Left ventricle myocardium inferior (tissue), 1 donor: ENCODE results near the gene URM1. TPM values are rescaled to one million over a fixed set of nuclear protein-coding genes. Genes with fewer than 3 reads are reported as not detected.

Experiments
- DNase-seq: peaks from one replicate; pipeline ENCODE4 v3.0.0-alpha.2; 2020
- H3K27ac ChIP-seq: fragments of 200-600 bp; replicated peaks from 2 replicates; pipeline ENCODE4 v1.8.0; 2021
- H3K27me3 ChIP-seq: fragments of 200-600 bp; 2 replicates; pipeline ENCODE4 v1.8.0; 2021; ENCODE audit warnings: low read depth
- H3K36me3 ChIP-seq: fragments of 200-600 bp; 2 replicates; pipeline ENCODE4 v1.8.0; 2021
- H3K4me1 ChIP-seq: fragments of 200-600 bp; 2 replicates; pipeline ENCODE4 v1.8.0; 2021
- H3K4me3 ChIP-seq: fragments of 200-600 bp; 2 replicates; pipeline ENCODE4 v1.8.0; 2021; ENCODE audit warnings: mild to moderate bottlenecking, moderate library complexity
- H3K9me3 ChIP-seq: fragments of 200-600 bp; replicated peaks from 2 replicates; pipeline ENCODE4 v1.8.0; 2021
- CTCF ChIP-seq: fragments of 200-600 bp; IDR thresholded peaks from 2 replicates; pipeline ENCODE4 v1.8.0; 2021; ENCODE audit warnings: antibody characterized with exemption, mild to moderate bottlenecking, borderline replicate concordance
- intact Hi-C: fragments of 100-400 bp; cut with micrococcal nuclease; formaldehyde crosslinking; loops from one replicate; pipeline ENCODE4 v1.11.0; 2022
- long read RNA-seq: library from polyadenylated mRNA; unstranded; transcript quantifications from one replicate; pipeline ENCODE4 v2.0.0, GENCODE V29; 2021
- total RNA-seq: library from RNA; stranded (reverse); fragmentation: NEBNext Ultra II Directional; extraction: Animal tissue kit (Norgen Biotek cat#: 25700); gene quantifications from one replicate; pipeline ENCODE4 v1.2.1, GENCODE V29; 2021
- donor health status: DM: no; HTN: yes; CAD: no; lungs with severe emphysema.

Gene URM1
- total RNA-seq: 57.0 TPM
- long read RNA-seq, transcript URM1-203 (5 exons, 2,650 nt): major isoform, 48 of 65 reads
- long read RNA-seq, transcript URM1-205 (5 exons, 723 nt): minor isoform, 7 of 65 reads
- long read RNA-seq, partial matches to known transcripts: 1 of 65 reads
- long read RNA-seq, other reads (novel, unspliced or antisense): 7 of 65 reads

GRCh38 chr9:128370752-128371629 lies at the start of gene URM1:
URM1 (plus strand) TSS chr9:128371374; CDS start chr9:128371381, 7 bp downstream.
- Histone ChIP-seq H3K36me3 (no peaks in the 10 kb centered on the region), H3K9me3 (no peaks in the 10 kb centered on the region), H3K27me3 (no peaks in the 10 kb centered on the region), H3K27ac (peak within 1 kb of the TSS; percentile 98), H3K4me3 (peak within 1 kb of the TSS; percentile 78), H3K4me1 (peaks cover 33% of the 10 kb centered on the region)
- intact Hi-C loops: no loop called here
- DNase-seq: peak; percentile 96
- peak; percentile 14 for TF ChIP-seq CTCF

GRCh38 chr9:128321879-128322403 lies 49.2 kb upstream of the URM1 start:
- no peak for TF ChIP-seq CTCF
- no peaks in the 10 kb centered on the region for H3K27me3 ChIP-seq
- no peaks in the 10 kb centered on the region for H3K9me3 ChIP-seq
- peak overlapping the region; percentile 98 for H3K27ac ChIP-seq
- H3K4me1 ChIP-seq: peaks cover 55% of the 10 kb centered on the region
- H3K4me3 ChIP-seq: peak overlapping the region; percentile 86
- H3K36me3 ChIP-seq: peaks cover 50% of the 10 kb centered on the region
- intact Hi-C loops: no loop called here
- no peak for DNase-seq

GRCh38 chr9:128322404-128323211 lies 48.6 kb upstream of the URM1 start, which contains the start of the genes COQ4 and TRUB2:
COQ4 (plus strand) TSS chr9:128322839; CDS start chr9:128322859, 20 bp downstream.
TRUB2 (minus strand) TSS chr9:128322447; CDS start chr9:128322408, 39 bp downstream.
- Histone ChIP-seq H3K27me3 (no peaks in the 10 kb centered on the region), H3K27ac (peak within 1 kb of the TSS; percentile 98), H3K4me3 (peak within 1 kb of the TSS; percentile 86), H3K4me1 (peaks cover 55% of the 10 kb centered on the region), H3K9me3 (no peaks in the 10 kb centered on the region), H3K36me3 (peaks cover 50% of the 10 kb centered on the region)
- DNase-seq: peak; percentile 93
- intact Hi-C loops: no loop called here
- no peak for TF ChIP-seq CTCF

GRCh38 chr9:128323212-128323730 lies 47.9 kb upstream of the URM1 start:
- peak overlapping the region; percentile 86 for H3K4me3 ChIP-seq
- TF ChIP-seq CTCF: no peak
- peaks cover 55% of the 10 kb centered on the region for H3K4me1 ChIP-seq
- H3K27ac ChIP-seq: peak overlapping the region; percentile 98
- intact Hi-C loops: no loop called here
- no peak for DNase-seq
- H3K9me3 ChIP-seq: no peaks in the 10 kb centered on the region
- peaks cover 50% of the 10 kb centered on the region for H3K36me3 ChIP-seq
- H3K27me3 ChIP-seq: no peaks in the 10 kb centered on the region

GRCh38 chr9:128323791-128324190 lies 47.4 kb upstream of the URM1 start:
- intact Hi-C loops: no loop called here
- no peak overlapping the region for H3K27ac ChIP-seq
- DNase-seq: no peak
- H3K4me3 ChIP-seq: peak overlapping the region; percentile 86
- H3K4me1 ChIP-seq: peaks cover 55% of the 10 kb centered on the region
- peaks cover 51% of the 10 kb centered on the region for H3K36me3 ChIP-seq
- no peak for TF ChIP-seq CTCF
- no peaks in the 10 kb centered on the region for H3K9me3 ChIP-seq
- H3K27me3 ChIP-seq: no peaks in the 10 kb centered on the region
